T47D (cell line): Measurements from ENCODE around the gene TNFSF8.
A peak's percentile ranks its signal among the peaks of the same experiment; 100 is the strongest.

Experiments used
- DNase-seq, 2 experiments: peaks; one replicate each; pipeline versions ENCODE4 v3.0.0 to v3.0.0-alpha.2; 2011 to 2012; ENCODE audit warnings: low read depth in 1 of 2, low spot score in 1 of 2
- JUND ChIP-seq: IDR thresholded peaks from 2 replicates; pipeline ENCODE4 v1.6.1; 2012; ENCODE audit warnings: low read depth
- in situ Hi-C: cut with HindIII; loops from 2 replicates; pipeline ENCODE4 v1.10.0; 2016; ENCODE audit warnings: low sequenced_read_pairs, low pct_unique_long_range_greater_than_20kb

The TNFSF8 gene

DNA sequence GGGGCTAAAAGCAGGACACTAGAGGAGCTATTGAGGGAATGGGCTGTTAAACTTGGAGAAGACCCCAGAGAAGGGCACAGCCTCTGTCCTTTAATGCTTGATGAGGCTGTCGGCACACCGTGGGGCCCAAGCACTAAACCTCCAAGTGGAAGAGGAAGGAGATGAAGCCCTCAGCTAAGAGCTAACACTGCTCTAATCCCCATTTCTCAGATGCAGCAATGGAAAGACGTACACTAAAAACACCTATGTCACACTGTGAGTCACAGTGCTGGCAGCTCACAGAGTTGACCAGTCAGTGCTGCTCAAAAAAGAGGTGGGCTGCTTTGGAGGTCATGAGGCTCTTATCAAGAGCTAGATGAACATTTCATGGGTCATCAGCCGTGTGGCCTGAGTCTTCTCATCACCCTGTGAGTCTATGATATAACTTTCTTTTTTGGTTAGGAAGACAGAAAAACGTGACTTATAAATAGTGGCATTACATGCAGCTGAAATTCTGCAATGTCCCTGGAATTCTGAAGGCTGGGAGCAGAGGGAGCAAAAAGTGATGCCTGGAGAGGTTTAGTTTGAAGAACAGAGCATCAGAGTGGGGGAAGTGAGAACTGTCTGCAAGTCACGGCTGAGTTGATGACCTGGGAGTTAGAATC, 21.5 kb downstream of the TNFSF8 start:
- no peak for DNase-seq
- TF ChIP-seq JUND = no peak
- in situ Hi-C loops = no loop called here

DNA sequence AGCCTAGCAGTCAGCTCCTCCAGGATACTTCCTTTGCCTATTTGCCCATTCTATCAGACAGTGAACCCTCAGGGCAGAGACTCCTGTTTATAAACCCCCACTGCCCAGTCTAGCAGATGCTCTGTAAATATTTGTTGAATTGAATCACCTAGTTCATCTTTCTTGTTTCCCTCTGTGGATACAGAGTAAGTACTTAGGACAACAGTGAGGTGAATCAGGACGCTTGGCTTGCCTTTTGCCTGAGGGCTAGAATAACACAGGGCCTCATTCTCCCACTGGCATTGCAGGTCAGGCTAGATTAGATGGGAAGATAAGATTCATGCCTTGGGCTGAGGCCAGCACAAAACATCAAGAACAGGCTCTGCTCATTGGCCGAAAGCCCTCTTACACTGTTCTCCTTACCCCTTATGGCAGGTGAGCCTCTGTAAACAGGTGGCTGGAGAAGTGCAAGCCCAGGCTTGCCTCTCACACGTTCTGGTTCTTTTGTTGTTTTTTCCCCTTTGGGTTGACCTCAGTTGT, 22.2 kb downstream of the TNFSF8 start:
- in situ Hi-C loops = no loop called here
- DNase-seq = peak; percentile 28 to 98
- TF ChIP-seq JUND = peak; percentile 100

DNA sequence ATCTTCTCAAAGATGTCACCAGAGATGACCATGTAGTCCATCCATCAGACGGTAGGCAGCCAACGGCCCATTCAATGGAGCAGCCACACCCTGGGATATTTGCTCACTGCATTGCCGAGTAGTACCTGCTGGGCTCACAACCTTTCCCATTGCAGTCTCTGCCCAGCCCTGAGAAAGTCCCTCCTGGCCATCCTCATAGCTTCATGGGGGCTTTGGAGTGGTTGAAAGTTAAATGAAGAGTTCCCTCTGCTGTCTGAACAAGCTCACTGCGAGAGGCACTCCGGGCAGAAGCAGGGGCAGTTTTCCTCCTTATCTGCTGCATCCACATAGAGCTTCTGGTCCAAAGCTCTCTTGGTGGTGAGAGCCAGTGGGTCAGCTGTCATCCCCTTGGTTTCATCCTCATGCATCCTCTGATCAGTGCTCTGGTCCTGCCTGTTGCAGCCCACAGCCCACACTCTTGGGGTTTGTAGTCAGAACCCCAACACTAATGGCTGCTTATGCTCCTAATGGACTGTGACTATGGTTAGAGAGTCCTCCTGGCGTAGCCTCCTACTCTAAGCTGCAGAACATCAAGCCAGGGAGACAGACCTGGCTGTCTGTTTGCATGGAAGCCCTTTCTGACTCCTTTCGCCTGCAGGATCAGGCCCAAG, 23.3 kb downstream of the TNFSF8 start:
- in situ Hi-C loops = no loop called here

DNA sequence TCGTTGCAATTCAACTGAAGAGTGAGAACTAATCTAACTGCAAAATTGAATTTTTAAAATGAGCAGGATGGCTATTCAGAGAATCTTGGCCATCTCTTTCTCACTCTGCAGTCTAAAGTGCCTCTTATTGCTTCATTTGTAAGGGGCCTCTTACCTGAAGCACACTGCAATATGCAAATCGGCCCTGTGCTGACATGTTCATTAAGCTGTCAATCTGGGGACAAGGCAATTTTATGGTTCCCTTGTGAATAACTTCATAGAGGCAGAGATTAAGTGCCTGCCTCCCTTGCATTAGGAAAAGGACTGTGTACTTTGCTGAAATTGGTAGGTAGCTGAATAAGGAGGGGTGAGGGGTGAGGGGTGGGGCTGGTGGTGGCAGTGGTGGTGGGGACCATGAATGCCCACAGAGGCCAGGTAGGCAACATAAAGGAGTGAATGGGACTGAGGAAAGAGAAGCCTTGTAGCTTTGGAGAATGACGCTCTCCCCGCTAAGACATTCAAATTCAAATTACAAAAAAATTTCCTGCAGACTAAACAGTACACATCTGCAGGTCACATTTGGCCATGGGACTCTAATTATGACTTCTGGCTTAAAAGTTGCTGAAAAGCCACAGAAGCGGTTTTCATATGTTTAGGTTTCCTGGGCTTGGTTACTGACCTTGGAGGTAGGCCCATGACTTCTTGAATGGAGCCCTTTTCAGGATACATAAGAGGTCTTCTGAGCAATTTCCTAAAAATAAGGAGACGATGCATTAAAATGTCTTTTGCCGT, 25.0 kb downstream of the TNFSF8 start:
- in situ Hi-C loops = no loop called here
- TF ChIP-seq JUND = no peak
- DNase-seq = no peak

More for the DNA sequence above, 23.3 kb downstream of the TNFSF8 start:
- no peak for TF ChIP-seq JUND
- DNase-seq = peak in 1 of 2 experiments; percentile 63

DNA sequence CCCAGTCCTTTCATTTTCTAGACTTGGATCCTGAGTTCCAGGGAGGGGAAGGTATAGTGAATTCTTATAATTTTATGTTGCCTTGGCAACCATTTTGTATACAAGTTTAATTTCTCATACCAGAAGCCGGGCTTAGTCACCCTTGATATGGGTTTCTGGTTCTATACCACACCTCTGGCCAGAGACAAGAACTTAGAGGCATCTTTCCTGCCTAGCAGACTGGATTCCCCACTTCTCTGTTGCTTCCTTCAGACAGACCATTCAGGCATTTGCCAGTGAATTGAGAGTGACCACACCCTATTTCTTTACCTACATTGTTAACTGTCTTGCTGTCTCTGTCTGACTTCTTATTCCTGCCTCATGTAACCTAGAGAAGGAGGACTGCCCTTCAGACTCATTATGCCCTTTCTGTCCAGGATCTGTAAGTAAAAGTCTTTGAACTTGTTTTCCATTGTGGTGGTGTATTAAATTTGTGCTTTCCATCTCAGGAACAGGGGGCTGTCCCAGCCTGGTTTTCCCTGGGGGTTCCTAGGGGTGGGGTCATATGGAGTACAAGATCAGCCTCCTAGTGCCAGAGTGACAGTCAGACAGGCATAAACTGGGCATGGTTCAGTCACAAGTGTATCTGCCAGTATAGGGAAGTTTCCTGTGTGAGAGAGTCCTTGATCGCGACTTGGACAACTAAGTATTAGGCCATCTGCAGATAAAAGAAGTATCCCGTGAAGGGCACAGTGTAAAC, 27.4 kb downstream of the TNFSF8 start:
- in situ Hi-C loops = no loop called here
- TF ChIP-seq JUND = no peak
- DNase-seq = no peak

DNA sequence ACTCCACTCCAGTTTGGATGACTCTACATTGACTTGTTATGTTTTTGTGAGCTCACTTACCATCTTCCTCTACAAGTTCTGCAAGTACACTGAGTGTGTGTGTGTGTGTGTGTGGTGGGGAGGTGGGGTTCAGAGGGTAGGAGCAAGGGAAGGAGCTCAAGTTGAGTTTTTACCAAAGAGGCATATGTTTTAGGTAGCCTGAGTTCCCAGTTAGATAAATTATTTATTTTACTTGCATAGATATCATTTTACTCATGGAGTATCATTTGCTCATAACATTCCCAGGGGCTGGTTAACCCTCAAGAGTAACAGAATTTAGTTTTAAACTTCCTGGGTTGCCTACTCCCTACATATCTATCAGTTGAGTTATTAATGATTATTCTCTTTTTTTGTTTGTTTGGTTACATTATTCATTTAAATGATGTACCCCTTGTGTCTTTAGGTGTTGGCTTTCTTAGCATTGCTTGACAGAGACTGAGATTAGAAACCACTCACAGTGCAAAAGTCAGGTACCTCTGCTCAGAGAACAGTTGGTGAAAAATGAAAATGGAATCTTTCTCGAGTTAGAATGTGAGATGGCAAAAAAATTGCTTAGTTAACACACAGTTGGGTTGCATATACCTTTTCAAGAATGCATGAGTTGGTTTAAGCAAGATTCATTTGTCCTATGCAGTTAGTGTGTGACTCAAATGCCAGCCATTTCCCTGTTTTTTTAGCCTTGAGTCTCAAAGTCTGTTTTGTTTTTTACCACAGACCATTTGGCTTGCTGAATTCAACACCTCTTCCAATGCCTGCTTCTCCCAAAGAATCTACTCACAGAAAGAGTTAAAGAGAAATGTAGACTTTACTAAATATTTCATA, 29.2 kb downstream of the TNFSF8 start:
- no peak for TF ChIP-seq JUND
- DNase-seq = no peak
- in situ Hi-C loops = no loop called here

DNA sequence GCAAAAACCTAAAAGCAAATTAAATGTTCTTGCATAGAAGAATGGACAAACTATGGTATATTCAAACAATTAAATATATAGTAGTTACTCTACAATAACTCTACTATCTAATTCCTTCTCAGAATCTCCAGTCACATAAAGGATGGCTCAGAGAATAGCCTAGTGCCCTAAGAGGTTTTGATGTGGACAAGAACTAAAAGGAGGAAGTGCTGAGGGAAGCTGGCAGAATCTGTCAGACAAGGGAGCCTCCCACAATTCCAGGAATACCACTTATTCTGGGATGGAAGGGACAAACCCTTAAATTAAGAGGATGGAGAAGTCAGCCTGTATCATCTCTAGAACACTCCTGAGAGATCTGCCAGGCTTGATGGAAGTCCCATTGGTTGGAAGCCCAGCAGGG, 30.4 kb downstream of the TNFSF8 start:
- DNase-seq = no peak
- in situ Hi-C loops = no loop called here
- no peak for TF ChIP-seq JUND

DNA sequence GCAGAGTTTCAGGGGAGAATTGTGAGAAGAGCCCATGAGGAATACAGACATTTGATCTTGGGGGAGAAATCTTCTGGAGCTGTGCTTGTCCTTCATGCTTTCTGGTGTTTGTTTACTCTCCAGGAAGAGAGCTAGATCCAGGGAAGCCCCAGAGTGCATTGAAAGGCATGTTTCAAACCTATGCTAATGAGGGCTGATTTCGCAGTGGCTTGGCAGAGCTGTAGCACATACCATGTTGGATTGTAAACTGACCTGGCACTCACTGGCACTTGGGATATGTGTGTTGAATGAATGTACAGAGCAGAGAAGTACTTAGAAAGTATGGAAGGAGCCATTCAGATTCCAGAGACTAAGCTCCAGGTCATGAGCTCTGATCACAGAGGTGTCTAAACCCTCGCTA, 30.9 kb downstream of the TNFSF8 start:
- no peak for TF ChIP-seq JUND
- in situ Hi-C loops = no loop called here
- DNase-seq = no peak

DNA sequence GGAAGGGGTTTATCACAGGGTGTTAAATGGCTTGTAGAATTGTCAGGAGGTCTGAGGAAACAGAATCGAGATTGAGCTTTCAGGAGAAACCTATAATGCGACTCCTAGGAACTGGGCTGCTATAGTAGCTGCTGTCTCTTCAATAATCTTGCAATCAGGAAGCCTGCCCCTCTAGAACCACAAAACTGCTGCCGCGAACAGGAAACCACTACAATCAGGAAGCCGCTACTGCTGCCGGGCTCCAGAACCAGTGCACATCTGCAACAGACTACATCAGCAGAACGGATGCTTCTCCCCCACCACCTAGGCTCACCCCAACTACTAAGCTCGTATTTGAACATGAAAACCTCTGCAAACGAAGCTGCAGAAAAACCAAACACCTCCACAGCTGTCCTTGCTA, 31.6 kb downstream of the TNFSF8 start:
- no peak for DNase-seq
- in situ Hi-C loops = no loop called here
- no peak for TF ChIP-seq JUND

DNA sequence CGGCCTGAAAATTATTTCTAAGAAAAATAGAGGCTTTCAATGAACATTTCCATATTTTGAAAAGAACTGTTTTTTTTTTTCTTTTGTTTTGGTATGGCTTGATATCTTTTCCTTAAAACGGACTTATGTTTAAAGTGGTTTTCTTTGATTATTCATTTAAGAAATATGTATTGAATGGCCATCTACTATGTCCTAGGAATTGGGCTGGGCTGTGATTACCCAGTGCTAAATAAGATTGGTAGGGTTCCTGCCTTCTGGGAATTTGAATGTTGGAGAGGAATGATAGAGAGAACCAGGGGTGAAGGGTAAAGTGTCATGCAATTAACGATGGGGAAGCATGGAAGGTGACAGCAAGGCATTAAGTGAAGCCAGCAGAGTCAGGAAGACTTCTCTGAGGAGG, 33.2 kb downstream of the TNFSF8 start:
- no peak for DNase-seq
- in situ Hi-C loops = no loop called here
- TF ChIP-seq JUND = no peak

DNA sequence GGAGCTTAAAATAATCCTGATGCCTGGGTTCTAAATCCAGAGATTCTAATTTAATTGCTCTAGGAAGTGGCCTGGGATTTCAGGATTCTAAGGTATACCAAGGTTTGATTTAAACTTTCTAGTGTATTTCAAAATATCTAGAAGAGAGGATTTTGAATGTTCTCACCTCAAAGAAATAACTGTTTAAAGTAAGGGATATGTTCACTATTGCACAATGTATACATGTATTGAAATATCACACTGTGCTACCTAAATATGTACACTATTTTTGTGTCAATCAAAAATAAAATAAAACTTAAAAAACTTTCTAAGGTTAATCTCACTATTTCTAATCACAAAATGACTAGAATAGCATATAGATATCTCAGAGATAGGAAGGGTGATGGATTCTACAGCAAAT, 34.0 kb downstream of the TNFSF8 start:
- in situ Hi-C loops = no loop called here
- DNase-seq = no peak
- no peak for TF ChIP-seq JUND
